HG03066 (cell line): Measurements from ENCODE around the gene IRX2.

Experiments
- ATAC-seq: cut with Tn5 transposase; IDR thresholded peaks from one replicate; pipeline ENCODE4 v1.9.1; 2021; ENCODE audit warnings: low read depth; ENCODE audit not compliant: unreplicated experiment

The IRX2 gene

DNA sequence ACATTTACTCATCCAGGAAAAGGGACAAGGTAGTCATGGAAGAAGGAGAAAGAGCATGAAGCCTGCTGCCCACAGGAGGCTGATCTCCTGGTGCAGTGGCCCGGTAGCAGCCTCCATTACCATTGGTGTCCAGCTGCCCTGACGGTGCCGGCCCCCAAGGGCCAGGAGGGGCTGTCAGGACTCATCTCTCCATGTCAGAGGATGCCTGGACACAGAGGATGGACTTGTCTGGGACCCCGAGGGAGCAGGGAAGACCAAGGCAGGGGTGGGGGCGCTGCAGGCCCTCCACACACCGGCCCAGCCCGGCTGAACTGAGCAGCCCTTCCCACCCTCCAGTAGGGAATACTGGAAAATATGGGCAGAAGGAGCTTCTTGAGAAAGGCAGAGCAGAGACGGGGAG, 52.2 kb downstream of the IRX2 start:
- ATAC-seq: no peak

DNA sequence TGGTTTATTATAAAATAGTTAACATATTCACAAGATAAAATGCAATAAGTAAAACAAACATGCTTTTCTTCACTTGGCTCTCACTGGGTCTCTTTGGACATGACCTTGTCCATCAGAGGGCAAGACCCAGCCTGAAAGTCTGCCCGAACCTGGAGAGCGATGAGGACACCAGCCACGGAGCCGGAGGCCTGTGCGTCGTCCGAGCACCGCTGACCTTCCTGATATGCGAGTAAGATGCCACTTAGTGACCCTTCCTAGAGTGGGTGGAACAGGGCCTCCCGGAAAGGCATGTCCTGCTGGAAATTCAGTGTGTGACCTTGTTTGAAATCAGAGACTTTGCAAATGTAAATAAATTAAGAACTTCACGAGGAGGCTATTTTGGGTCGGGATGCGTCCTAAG, 52.9 kb downstream of the IRX2 start:
- no peak for ATAC-seq

DNA sequence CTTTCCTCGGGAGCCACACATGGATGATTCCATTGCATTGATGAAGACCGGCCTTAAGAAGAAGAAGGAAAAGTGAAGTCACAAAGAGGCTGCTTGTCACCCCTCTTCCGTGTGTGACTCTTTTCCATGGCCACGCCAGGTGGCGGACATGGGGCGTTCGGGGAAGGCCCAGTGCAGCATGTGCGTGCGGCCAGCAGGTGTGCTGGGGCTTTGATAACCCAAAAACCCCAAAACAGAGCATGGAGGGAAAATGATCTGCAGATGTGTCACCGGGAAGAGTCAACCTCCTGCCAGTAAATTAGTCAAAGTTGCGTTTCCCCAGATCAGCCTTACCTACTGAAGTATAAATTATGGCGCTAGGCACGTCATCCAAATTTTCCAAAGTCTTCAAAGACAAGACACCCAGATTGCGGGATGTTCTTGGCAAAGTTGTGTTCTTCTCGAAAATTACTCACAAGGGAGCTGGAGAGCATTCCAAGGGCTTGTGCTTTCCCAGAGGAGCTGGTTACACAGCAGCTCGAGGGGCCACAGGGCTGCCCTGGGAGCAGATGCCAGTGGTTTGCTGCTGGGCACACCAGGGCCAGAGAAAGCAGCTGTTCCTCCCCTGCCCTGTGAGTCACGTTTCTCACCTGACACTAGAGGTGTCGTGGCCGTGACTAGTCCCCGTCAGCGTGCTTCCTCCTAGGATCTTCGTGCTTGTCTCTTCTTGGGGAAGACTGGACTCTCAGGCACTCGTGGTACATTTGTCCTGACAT, 53.9 kb downstream of the IRX2 start:
- no peak for ATAC-seq

DNA sequence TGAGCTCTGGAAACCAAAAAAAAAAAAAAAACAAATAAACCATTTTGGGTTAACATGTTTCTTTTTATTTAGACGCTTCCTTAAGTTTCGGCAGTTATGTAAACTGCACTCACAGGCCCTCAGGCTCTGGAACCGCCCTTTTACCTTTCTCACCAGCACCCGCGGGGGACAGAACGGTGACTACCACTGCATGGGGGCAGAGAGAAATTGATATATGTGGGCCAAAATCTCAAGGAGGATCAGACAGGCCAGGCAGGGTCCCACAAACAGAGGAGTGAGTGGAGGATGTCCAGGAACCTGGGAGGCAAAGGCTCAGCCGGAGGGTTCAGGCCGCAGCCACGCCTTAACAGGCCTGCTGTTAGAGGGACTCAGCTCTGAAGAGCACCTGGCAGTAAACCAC, 54.4 kb downstream of the IRX2 start:
- no peak for ATAC-seq
